ENCODE data around the gene ZFR.

- no peak for TF ChIP-seq CTCF (IDR thresholded peaks at IDR 0.05)
- TF ChIP-seq POLR2A (IDR thresholded peaks at IDR 0.05), result no peak
These were observed 49.6 kb downstream of the ZFR start for GRCh38 chr5:32394981-32395380.

Measured in esophagus squamous epithelium (tissue), 4 donors.